Aorta (tissue), 5 donors: ENCODE data around the gene HERC5. TPM values are rescaled to one million over a fixed set of nuclear protein-coding genes. Genes with fewer than 3 reads are reported as not detected.
"Not testable (repeated sequence)": the region's sequence is repeated elsewhere in the genome, so short reads cannot be mapped to it uniquely, and the experiment has no call there.

Experiments
- ATAC-seq: fragments of 200-7000 bp; cut with Tn5 transposase; one replicate; pipeline ENCODE4 v1.9.1; 2022; ENCODE audit warnings: moderate library complexity; ENCODE audit not compliant: low FRiP score
- DNase-seq, 2 donors: peaks; one replicate each; pipeline ENCODE4 v3.0.0-alpha.2; 2020
- H3K27ac ChIP-seq, 2 donors: one replicate each; pipeline ENCODE4 v1.5.1; 2013; ENCODE audit warnings: low read length in 2 of 2, mild to moderate bottlenecking in 2 of 2, moderate library complexity in 2 of 2, control low read depth in 1 of 2, inconsistent platforms in 1 of 2, low read depth in 1 of 2
- H3K27me3 ChIP-seq, 2 donors: one replicate each; pipeline ENCODE4 v1.6.1; 2013; ENCODE audit warnings: control low read depth in 1 of 2, low read length in 1 of 2, mild to moderate bottlenecking in 1 of 2, moderate library complexity in 1 of 2; ENCODE audit not compliant: insufficient read depth in 2 of 2, control insufficient read depth in 1 of 2
- H3K36me3 ChIP-seq, 2 donors: one replicate each; pipeline ENCODE4 v1.6.1; 2013; ENCODE audit warnings: control low read depth in 1 of 2, low read length in 1 of 2, mild to moderate bottlenecking in 1 of 2; ENCODE audit not compliant: insufficient read depth in 2 of 2, control insufficient read depth in 1 of 2
- H3K4me1 ChIP-seq, 2 donors: one replicate each; pipeline ENCODE4 v1.6.1; 2013; ENCODE audit warnings: low read length in 2 of 2, control low read depth in 1 of 2, mild to moderate bottlenecking in 1 of 2, moderate library complexity in 1 of 2; ENCODE audit not compliant: insufficient read depth in 2 of 2, control insufficient read depth in 1 of 2
- H3K4me3 ChIP-seq, 2 donors: one replicate each; pipeline ENCODE4 v1.5.1; 2013; ENCODE audit warnings: low read length in 2 of 2, control low read depth in 1 of 2, mild to moderate bottlenecking in 1 of 2
- H3K9me3 ChIP-seq: one replicate; pipeline ENCODE4 v1.6.1; 2013; ENCODE audit warnings: mild to moderate bottlenecking, low read length; ENCODE audit not compliant: control insufficient read depth
- WGBS, 2 donors: extraction: QIAGEN DNeasy Blood & Tissue Kit; methylation state at CpG; one replicate each; pipeline ENCODE4 v1.1.7; 2013; 5-methylcytosine and 5-hydroxymethylcytosine counted together
- intact Hi-C, 2 donors: fragments of 100-400 bp; cut with DNase I; formaldehyde crosslinking; loops; one replicate each; pipeline versions ENCODE4 v1.14.2 to v1.15.0; 2022
- polyA plus RNA-seq, 2 donors: library from polyadenylated mRNA; stranded (reverse); fragments of 200-250 nt; gene quantifications; one replicate each; pipeline ENCODE4 v1.2.3, GENCODE V29; 2013
- total RNA-seq, 2 donors: library from RNA; stranded (reverse); fragmentation: NEBNext Ultra II Directional; extraction: Animal tissue kit (Norgen Biotek cat#: 25700); gene quantifications; one replicate each; pipeline ENCODE4 v1.2.1, GENCODE V29; 2021
- donor health status: healthy with polysubstance abuse.
- donor health status: Bipolar disorder and iron deficiency.
- donor health status: DM: no; HTN: no; CAD: no.
- donor health status: DM: no; HTN: no; CAD: no.
- donor health status: DM: yes; HTN: yes; CAD: no.

HERC5 gene
- total and polyA plus RNA-seq, 4 donors: 7.0 to 10.3 (median 9.7) TPM

- Histone ChIP-seq H3K4me1 (no peaks in the 10 kb centered on the region), H3K27me3 (no peaks in the 10 kb centered on the region), H3K4me3 (no peak overlapping the region), H3K9me3 (no peaks in the 10 kb centered on the region), H3K36me3 (no peaks in the 10 kb centered on the region), H3K27ac (no peak overlapping the region)
- WGBS, 2 donors: 100% methylated on average over 1 of the region's 1 CpG
- no peak for ATAC-seq
- no peak for DNase-seq
- intact Hi-C loops: no loop called here
Observed at GRCh38 chr4:88442689-88443191, 14.2 kb upstream of the HERC5 start.

GRCh38 chr4:88443486-88443885, 13.4 kb upstream of the HERC5 start:
- Histone ChIP-seq H3K9me3 (no peaks in the 10 kb centered on the region), H3K27ac (no peak overlapping the region), H3K27me3 (no peaks in the 10 kb centered on the region), H3K4me1 (no peaks in the 10 kb centered on the region), H3K36me3 (no peaks in the 10 kb centered on the region), H3K4me3 (no peak overlapping the region)
- ATAC-seq: no peak
- no peak for DNase-seq
- 90 to 92% methylated on average over 5 of the region's 5 CpGs for WGBS, 2 donors
- intact Hi-C loops: no loop called here

- no peaks in the 10 kb centered on the region for H3K9me3 ChIP-seq
- H3K36me3 ChIP-seq: no peaks in the 10 kb centered on the region
- intact Hi-C loops: no loop called here
- ATAC-seq (no peak), DNase-seq (no peak)
- no peak overlapping the region for H3K27ac ChIP-seq
- WGBS, 2 donors: 87 to 90% methylated on average over 4 of the region's 4 CpGs
- no peaks in the 10 kb centered on the region for H3K27me3 ChIP-seq
- H3K4me3 ChIP-seq: no peak overlapping the region
- H3K4me1 ChIP-seq: no peaks in the 10 kb centered on the region
Observed at GRCh38 chr4:88445252-88445651, 11.7 kb upstream of the HERC5 start.

GRCh38 chr4:88446124-88446523, 10.8 kb upstream of the HERC5 start:
- ATAC-seq (no peak), DNase-seq (no peak)
- Histone ChIP-seq H3K9me3 (no peaks in the 10 kb centered on the region), H3K4me3 (no peak overlapping the region), H3K27me3 (no peaks in the 10 kb centered on the region), H3K27ac (no peak overlapping the region), H3K4me1 (no peaks in the 10 kb centered on the region), H3K36me3 (no peaks in the 10 kb centered on the region)
- 73 to 74% methylated on average over 3 of the region's 3 CpGs for WGBS, 2 donors
- intact Hi-C loops: no loop called here

GRCh38 chr4:88447371-88448095, 9.4 kb upstream of the HERC5 start:
- no peak overlapping the region for H3K4me3 ChIP-seq
- intact Hi-C loops: no loop called here
- no peak overlapping the region for H3K27ac ChIP-seq
- no peaks in the 10 kb centered on the region for H3K4me1 ChIP-seq
- WGBS, 2 donors: 82 to 86% methylated on average over 5 of the region's 5 CpGs
- DNase-seq: no peak
- no peaks in the 10 kb centered on the region for H3K27me3 ChIP-seq
- no peak for ATAC-seq
- H3K9me3 ChIP-seq: no peaks in the 10 kb centered on the region
- H3K36me3 ChIP-seq: no peaks in the 10 kb centered on the region

- H3K4me3 ChIP-seq, intact Hi-C loops, H3K27me3 ChIP-seq, DNase-seq, H3K27ac ChIP-seq, H3K4me1 ChIP-seq, H3K9me3 ChIP-seq, H3K36me3 ChIP-seq, ATAC-seq: not testable (repeated sequence)
- 97% methylated on average over 7 of the region's 7 CpGs for WGBS, 2 donors
Observed at GRCh38 chr4:88448211-88448765, 8.6 kb upstream of the HERC5 start.

GRCh38 chr4:88448889-88449288, 8.0 kb upstream of the HERC5 start:
- intact Hi-C loops: no loop called here
- Histone ChIP-seq H3K27me3 (no peaks in the 10 kb centered on the region), H3K4me1 (no peaks in the 10 kb centered on the region), H3K9me3 (no peaks in the 10 kb centered on the region), H3K36me3 (no peaks in the 10 kb centered on the region), H3K4me3 (no peak overlapping the region), H3K27ac (no peak overlapping the region)
- ATAC-seq (no peak), DNase-seq (no peak)

- no peaks in the 10 kb centered on the region for H3K4me1 ChIP-seq
- intact Hi-C loops: no loop called here
- no peaks in the 10 kb centered on the region for H3K27me3 ChIP-seq
- no peak overlapping the region for H3K4me3 ChIP-seq
- H3K9me3 ChIP-seq: no peaks in the 10 kb centered on the region
- H3K36me3 ChIP-seq: no peaks in the 10 kb centered on the region
- ATAC-seq: no peak
- no peak for DNase-seq
- H3K27ac ChIP-seq: no peak overlapping the region
Observed at GRCh38 chr4:88449290-88449689, 7.6 kb upstream of the HERC5 start.

GRCh38 chr4:88451205-88451604, 5.7 kb upstream of the HERC5 start:
- 90 to 100% methylated on average over 2 of the region's 2 CpGs for WGBS, 2 donors
- DNase-seq (no peak), ATAC-seq (no peak)
- Histone ChIP-seq H3K4me1 (no peaks in the 10 kb centered on the region), H3K27ac (no peak overlapping the region), H3K9me3 (no peaks in the 10 kb centered on the region), H3K36me3 (no peaks in the 10 kb centered on the region), H3K27me3 (no peaks in the 10 kb centered on the region), H3K4me3 (no peak overlapping the region)
- intact Hi-C loops: loop anchor here in 1 of 2 donors (10.0 kb wide), 1 partner anchor 166 kb away; the partner anchor contains the start of gene PPM1K
